GM12872 (cell line): Measurements from ENCODE around the gene GNGT1.

Source experiments
- TF ChIP-seq, protein P1 (sequence below): IDR thresholded peaks from 3 replicates; pipeline ENCODE4 v1.5.1; 2011; ENCODE audit warnings: low read depth, mild to moderate bottlenecking, low read length, moderate library complexity; ENCODE audit not compliant: insufficient read depth

The GNGT1 gene

DNA sequence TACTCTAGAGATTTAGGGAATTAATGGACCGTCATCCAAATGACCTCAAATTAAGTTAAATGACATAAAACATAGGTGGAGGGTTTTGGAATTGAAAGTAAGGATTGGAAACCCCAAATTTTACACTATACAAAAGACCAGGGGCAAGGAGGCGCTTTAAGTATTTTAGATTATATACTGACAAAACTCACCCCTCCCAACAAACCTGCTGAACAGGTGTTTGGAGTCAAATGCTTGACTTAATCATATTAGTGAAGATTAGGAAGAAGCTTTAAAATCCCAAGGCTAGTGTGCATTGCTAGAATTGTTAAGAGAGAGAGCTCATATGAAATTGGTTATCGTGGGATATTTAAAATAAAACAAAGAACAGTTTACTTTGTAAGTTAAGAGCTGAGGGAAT lies at the start of gene GNGT1:
Gene GNGT1, plus strand, starts transcription at position 301 of the 400 bp plus-strand sequence. CDS start 180 bp downstream, outside the sequence.
- TF ChIP-seq, protein P1, sequence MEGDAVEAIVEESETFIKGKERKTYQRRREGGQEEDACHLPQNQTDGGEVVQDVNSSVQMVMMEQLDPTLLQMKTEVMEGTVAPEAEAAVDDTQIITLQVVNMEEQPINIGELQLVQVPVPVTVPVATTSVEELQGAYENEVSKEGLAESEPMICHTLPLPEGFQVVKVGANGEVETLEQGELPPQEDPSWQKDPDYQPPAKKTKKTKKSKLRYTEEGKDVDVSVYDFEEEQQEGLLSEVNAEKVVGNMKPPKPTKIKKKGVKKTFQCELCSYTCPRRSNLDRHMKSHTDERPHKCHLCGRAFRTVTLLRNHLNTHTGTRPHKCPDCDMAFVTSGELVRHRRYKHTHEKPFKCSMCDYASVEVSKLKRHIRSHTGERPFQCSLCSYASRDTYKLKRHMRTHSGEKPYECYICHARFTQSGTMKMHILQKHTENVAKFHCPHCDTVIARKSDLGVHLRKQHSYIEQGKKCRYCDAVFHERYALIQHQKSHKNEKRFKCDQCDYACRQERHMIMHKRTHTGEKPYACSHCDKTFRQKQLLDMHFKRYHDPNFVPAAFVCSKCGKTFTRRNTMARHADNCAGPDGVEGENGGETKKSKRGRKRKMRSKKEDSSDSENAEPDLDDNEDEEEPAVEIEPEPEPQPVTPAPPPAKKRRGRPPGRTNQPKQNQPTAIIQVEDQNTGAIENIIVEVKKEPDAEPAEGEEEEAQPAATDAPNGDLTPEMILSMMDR, result no peak

DNA sequence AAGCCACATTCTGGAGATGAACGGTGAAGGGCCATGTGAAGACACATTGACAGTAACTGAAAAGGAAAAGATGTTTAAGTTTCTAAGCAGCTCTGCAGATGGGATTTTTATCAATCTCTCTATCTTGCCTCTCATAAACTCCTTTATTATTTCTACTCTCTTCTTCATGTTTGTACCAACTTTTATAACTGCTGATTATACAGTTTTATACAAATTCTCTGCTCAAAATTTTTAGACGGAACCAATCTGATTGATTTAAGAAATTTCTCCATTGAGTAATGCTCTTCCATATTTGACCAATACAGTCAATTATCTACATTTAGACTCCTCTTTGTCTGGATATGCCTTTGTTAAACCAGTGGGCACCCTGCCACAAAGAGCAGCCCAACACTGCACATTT lies 47.5 kb upstream of the GNGT1 start:
- TF ChIP-seq, protein P1, result no peak

DNA sequence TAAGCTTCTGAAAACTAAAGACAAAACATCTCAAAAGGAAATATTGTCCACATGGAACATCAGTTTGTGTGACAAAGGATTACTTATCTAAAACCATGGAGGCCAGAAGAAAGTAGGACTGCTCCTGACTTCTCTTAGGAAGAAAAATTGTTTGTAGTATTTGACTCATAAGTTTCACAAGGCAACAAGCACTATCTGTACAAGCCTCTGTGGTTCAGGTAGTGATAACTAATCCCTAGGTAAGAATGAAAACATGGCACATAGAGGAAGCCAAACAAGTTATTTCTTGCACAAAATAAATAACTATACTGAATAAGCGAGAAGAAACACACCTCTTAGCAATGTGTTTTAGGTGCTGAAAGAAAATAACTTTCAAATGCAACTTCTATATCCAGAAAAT lies 46.1 kb upstream of the GNGT1 start:
- TF ChIP-seq, protein P1, result no peak

DNA sequence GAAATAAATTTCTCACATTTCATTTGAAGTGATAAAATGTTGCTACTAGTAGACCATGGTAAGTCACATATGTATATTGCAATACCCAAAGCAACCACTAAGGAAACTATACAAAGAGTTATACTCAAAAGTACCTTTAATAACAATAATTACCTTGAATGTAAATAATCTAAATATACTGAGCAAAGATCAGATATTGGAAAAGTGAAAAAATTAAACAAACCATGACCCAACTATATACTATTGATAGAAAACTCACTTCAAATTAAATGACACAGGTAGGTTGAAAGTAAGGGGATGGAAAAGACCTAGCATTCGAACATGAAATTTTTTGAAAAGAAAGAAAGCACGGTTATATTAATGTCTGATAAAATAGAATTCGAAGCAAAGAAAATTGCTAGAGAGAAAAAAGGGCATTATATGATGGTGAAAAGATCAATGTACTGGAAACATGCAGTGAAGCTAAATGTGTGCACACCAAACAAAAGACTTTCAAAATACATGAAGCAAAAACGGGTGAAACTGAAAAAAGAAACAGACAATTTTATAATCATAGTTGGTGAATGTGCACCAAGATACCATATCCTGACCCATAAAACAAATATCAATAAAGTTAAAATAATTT lies 44.9 kb upstream of the GNGT1 start:
- TF ChIP-seq, protein P1, result 0 out of 3 replicates have a peak, but pooled peaks have one; percentile 20

DNA sequence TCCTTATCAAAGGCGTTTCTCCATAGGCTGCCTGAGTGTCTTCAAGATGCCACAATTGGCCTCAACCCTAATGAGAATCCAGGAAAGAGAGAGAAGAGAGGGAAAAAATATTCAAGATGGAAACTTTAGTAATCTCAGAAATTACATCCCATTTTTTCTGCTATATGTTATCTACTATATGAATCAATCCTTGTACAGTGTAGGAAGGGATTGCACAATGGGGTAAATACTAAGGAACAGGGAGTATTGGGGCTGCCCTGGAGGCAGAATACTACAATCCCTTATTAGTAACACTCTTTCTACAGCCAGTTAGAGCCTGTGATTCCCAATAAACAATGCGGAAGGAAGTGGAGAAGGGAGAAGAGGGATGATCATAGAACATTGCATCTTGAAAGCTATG lies 43.7 kb upstream of the GNGT1 start:
- TF ChIP-seq, protein P1, result no peak

DNA sequence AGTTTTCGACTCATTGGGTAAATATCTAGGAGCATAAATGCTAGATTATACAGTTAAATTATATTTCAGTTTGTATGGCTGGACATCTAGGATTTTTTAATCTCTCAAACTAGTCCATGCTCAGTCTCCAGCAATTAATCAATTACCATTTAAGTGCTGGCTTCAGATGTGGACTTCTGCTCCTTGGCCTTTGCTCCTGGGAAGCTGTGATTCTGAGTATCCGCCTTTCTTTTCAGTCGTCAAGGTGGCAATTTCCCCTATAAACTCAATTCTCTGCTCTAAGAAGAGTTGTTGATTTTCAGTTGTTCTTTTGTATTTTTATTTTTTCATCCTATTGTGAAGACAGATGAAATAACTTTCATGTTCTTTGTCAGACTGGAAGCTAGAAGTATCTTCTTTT lies 39.5 kb upstream of the GNGT1 start:
- TF ChIP-seq, protein P1, result no peak

DNA sequence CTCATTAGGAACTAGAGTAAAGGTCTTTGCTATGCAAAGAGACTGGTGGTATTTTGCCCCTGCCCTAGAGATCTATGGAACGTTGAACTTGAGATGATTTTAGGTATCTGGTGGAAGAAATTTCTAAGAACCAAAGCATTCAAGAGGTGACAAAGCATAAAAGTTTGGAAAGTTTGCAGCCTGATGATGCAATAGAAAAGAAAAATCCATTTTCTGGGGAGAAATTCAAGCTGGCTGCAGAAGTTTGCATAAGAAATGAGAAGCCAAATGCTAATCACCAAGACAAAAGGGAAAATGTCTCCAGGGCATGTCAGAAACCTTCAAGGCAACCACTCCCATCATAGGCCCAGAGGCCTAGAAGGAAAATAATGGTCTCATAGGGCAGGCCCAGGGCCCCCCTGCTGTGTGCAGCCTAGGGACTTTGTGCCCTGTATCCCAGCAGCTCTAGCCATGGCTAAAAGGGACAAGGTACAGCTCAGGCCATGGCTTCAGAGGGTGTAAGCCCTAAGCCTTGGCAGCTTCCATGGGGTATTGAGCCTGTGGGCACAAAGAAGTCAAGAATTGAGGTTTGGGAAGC lies 32.3 kb upstream of the GNGT1 start:
- TF ChIP-seq, protein P1, result no peak
